HCT116 (cell line): ENCODE results near the gene CHST14. TPM values are rescaled to one million over a fixed set of nuclear protein-coding genes. Genes with fewer than 3 reads are reported as not detected.
A peak's percentile ranks its signal among the peaks of the same experiment; 100 is the strongest.

ENCODE experiments used
- ATAC-seq: fragments of 200-7000 bp; cut with Tn5 transposase; 2 replicates; pipeline ENCODE4 v1.9.1; 2020; ENCODE audit warnings: mild to moderate bottlenecking, moderate library complexity
- BruUV-seq: library from RNA; stranded (reverse); fragments of 400-500 nt; replicated peaks from 2 replicates; lab custom pipeline; 2021; lab: Mats Ljungman, UMichigan
- CTCF ChIA-PET: fragments of 300-600 bp; sonication (Branson Sonifier 250); formaldehyde crosslinking; loops from one replicate; lab custom pipeline; 2021; ENCODE audit warnings: antibody characterized with exemption; lab: Charles Lee
- POLR2A ChIA-PET: fragments of 300-600, 350-600 bp; sonication (Branson Sonifier 250); formaldehyde crosslinking; loops from one replicate; lab custom pipeline; 2021; ENCODE audit warnings: antibody characterized with exemption; lab: Charles Lee
- RAD21 ChIA-PET, 2 experiments: fragments of 300-600 bp; sonication (Branson Sonifier 250); formaldehyde crosslinking; loops; one replicate each; lab custom pipeline; 2023; ENCODE audit warnings: low total read pairs in 2 of 2; ENCODE audit not compliant: uncharacterized antibody in 2 of 2, unreplicated experiment in 2 of 2, low non-redundant PET in 1 of 2; lab: Charles Lee
- DNase-seq: peaks from one replicate; pipeline ENCODE4 v3.0.0-alpha.2; 2010; ENCODE audit warnings: low read depth, low spot score
- H2AFZ ChIP-seq: fragments of 200-600 bp; shearing (Covaris generic), sonication (generic); 2 replicates; pipeline ENCODE4 v1.6.1; 2017; ENCODE audit warnings: low read depth, mixed run types, mixed read lengths, antibody characterized with exemption, low read length; ENCODE audit not compliant: poor library complexity, severe bottlenecking
- H3K27ac ChIP-seq: 2 replicates; pipeline ENCODE4 v1.5.1; 2012; ENCODE audit warnings: low read depth, low read length
- H3K27me3 ChIP-seq: fragments of 200-600 bp; sonication (generic); 2 replicates; pipeline ENCODE4 v1.6.1; 2016; ENCODE audit warnings: mixed run types, low read length, mixed read lengths; ENCODE audit not compliant: insufficient read depth
- H3K36me3 ChIP-seq, 2 experiments: fragments of 200-500 bp in 1 of 2; fragments of 200-600 bp in 1 of 2; sonication (Bioruptor generic) in 1 of 2; sonication (generic) in 1 of 2; 2 replicates each; pipeline versions ENCODE4 v1.5.1 to v1.6.1; 2014 to 2016; ENCODE audit warnings: low read length in 2 of 2, inconsistent platforms in 1 of 2, mixed read lengths in 1 of 2, mixed run types in 1 of 2; ENCODE audit not compliant: insufficient read depth in 2 of 2, control insufficient read depth in 1 of 2
- H3K4me1 ChIP-seq, 2 experiments: fragments of 200-600 bp in 1 of 2; sonication (generic) in 1 of 2; 2 replicates each; pipeline versions ENCODE4 v1.5.1 to v1.6.1; 2012 to 2017; ENCODE audit warnings: low read length in 2 of 2, inconsistent platforms in 1 of 2, mild to moderate bottlenecking in 1 of 2, mixed read lengths in 1 of 2, mixed run types in 1 of 2, moderate library complexity in 1 of 2; ENCODE audit not compliant: insufficient read depth in 2 of 2, control insufficient read depth in 1 of 2
- H3K4me2 ChIP-seq: fragments of 200-600 bp; sonication (generic); 2 replicates; pipeline ENCODE4 v1.6.1; 2017; ENCODE audit warnings: mixed run types, low read length, mixed read lengths
- H3K4me3 ChIP-seq, 2 experiments: fragments of 200-600 bp in 1 of 2; sonication (generic) in 1 of 2; replicated peaks in 1 of 2; 2 replicates each; pipeline ENCODE4 v1.5.1; 2011 to 2016; ENCODE audit warnings: low read length in 2 of 2, control low read depth in 1 of 2, low read depth in 1 of 2, mild to moderate bottlenecking in 1 of 2, mixed read lengths in 1 of 2, mixed run types in 1 of 2
- H3K79me2 ChIP-seq: fragments of 200-600 bp; sonication (generic); 2 replicates; pipeline ENCODE4 v1.6.1; 2017; ENCODE audit warnings: mild to moderate bottlenecking, mixed run types, low read length, moderate library complexity, mixed read lengths; ENCODE audit not compliant: insufficient read depth
- H3K9ac ChIP-seq: fragments of 200-600 bp; sonication (generic); 2 replicates; pipeline ENCODE4 v1.6.1; 2016; ENCODE audit warnings: low read length, mixed read lengths
- H3K9me2 ChIP-seq: fragments of 200-600 bp; sonication (generic), shearing (Covaris generic); 2 replicates; pipeline ENCODE4 v1.6.1; 2017; ENCODE audit warnings: mixed run types, mild to moderate bottlenecking, moderate library complexity; ENCODE audit not compliant: insufficient read depth
- H3K9me3 ChIP-seq, 2 experiments: fragments of 200-500 bp in 1 of 2; fragments of 200-600 bp in 1 of 2; sonication (Bioruptor generic) in 1 of 2; sonication (generic) in 1 of 2; 2 replicates each; pipeline ENCODE4 v1.6.1; 2014 to 2017; ENCODE audit warnings: low read length in 2 of 2, mixed read lengths in 2 of 2, inconsistent platforms in 1 of 2, low read depth in 1 of 2, mild to moderate bottlenecking in 1 of 2, mixed run types in 1 of 2, moderate library complexity in 1 of 2; ENCODE audit not compliant: control insufficient read depth in 1 of 2, insufficient read depth in 1 of 2
- H4K20me1 ChIP-seq: fragments of 200-600 bp; sonication (generic), shearing (Covaris generic); 2 replicates; pipeline ENCODE4 v1.6.1; 2017; ENCODE audit warnings: mixed run types, mild to moderate bottlenecking, moderate library complexity; ENCODE audit not compliant: insufficient read depth
- ATF3 ChIP-seq: IDR thresholded peaks from 2 replicates; pipeline ENCODE4 v1.6.1; 2012
- CBX3 ChIP-seq: IDR thresholded peaks from 2 replicates; pipeline ENCODE4 v1.6.1; 2012; ENCODE audit warnings: low read depth
- CEBPB ChIP-seq: IDR thresholded peaks from 2 replicates; pipeline ENCODE4 v1.6.1; 2012; ENCODE audit warnings: low read depth
- CTCF ChIP-seq, 3 experiments: fragments of 200-600 bp in 1 of 3; sonication (generic) in 1 of 3; IDR thresholded peaks in 2 of 3; conservative IDR thresholded peaks in 1 of 3; 2 replicates each; pipeline ENCODE4 v1.5.1; 2012 to 2017; ENCODE audit warnings: low read depth in 2 of 3, low read length in 2 of 3, antibody characterized with exemption in 1 of 3, borderline replicate concordance in 1 of 3, control low read depth in 1 of 3, mild to moderate bottlenecking in 1 of 3, mixed read lengths in 1 of 3, mixed run types in 1 of 3, moderate library complexity in 1 of 3; ENCODE audit not compliant: insufficient read depth in 1 of 3
- ELF1 ChIP-seq: IDR thresholded peaks from 2 replicates; pipeline ENCODE4 v1.6.1; 2012; ENCODE audit warnings: low read depth, borderline replicate concordance
- EZH2 ChIP-seq: fragments of 200-600 bp; sonication (generic); IDR thresholded peaks from 2 replicates; pipeline ENCODE4 v1.6.1; 2017; ENCODE audit warnings: antibody characterized with exemption, mixed run types
- EZH2phosphoT487 ChIP-seq: fragments of 200-600 bp; IDR thresholded peaks from 2 replicates; pipeline ENCODE4 v1.6.1; 2018; ENCODE audit warnings: antibody characterized with exemption, borderline replicate concordance
- FOSL1 ChIP-seq: IDR thresholded peaks from 2 replicates; pipeline ENCODE4 v1.6.1; 2012; ENCODE audit warnings: low read depth
- JUND ChIP-seq: IDR thresholded peaks from 2 replicates; pipeline ENCODE4 v1.6.1; 2012
- POLR2AphosphoS5 ChIP-seq: IDR thresholded peaks from 2 replicates; pipeline ENCODE4 v1.6.1; 2011; ENCODE audit warnings: mild to moderate bottlenecking, low read depth, low read length, moderate library complexity
- RAD21 ChIP-seq: IDR thresholded peaks from 2 replicates; pipeline ENCODE4 v1.6.1; 2012; ENCODE audit warnings: low read depth, mild to moderate bottlenecking
- REST ChIP-seq: IDR thresholded peaks from 2 replicates; pipeline ENCODE4 v1.6.1; 2012; ENCODE audit warnings: low read depth
- SP1 ChIP-seq: IDR thresholded peaks from 2 replicates; pipeline ENCODE4 v1.6.1; 2012; ENCODE audit warnings: low read depth
- SRF ChIP-seq: IDR thresholded peaks from 2 replicates; pipeline ENCODE4 v1.6.1; 2012; ENCODE audit warnings: low read depth
- ZNF274 ChIP-seq: fragments of 200-500 bp; sonication (Bioruptor generic); IDR thresholded peaks from 2 replicates; pipeline ENCODE4 v1.6.1; 2014; ENCODE audit warnings: mild to moderate bottlenecking, low read depth, low read length, inconsistent platforms
- intact Hi-C: fragments of 100-400 bp; cut with micrococcal nuclease; formaldehyde crosslinking; loops from 2 replicates; pipeline ENCODE4 v1.10.0; 2022
- total RNA-seq: library from RNA; stranded (reverse); gene quantifications from one replicate; pipeline ENCODE4 v1.2.1, GENCODE V29; 2021; ENCODE audit not compliant: unreplicated experiment
- TF ChIP-seq, protein P1 (sequence below): IDR thresholded peaks from 2 replicates; pipeline ENCODE4 v1.6.1; 2012

The CHST14 gene
- total RNA-seq, 1 experiment from 2014 or later, result 12.7 TPM

DNA sequence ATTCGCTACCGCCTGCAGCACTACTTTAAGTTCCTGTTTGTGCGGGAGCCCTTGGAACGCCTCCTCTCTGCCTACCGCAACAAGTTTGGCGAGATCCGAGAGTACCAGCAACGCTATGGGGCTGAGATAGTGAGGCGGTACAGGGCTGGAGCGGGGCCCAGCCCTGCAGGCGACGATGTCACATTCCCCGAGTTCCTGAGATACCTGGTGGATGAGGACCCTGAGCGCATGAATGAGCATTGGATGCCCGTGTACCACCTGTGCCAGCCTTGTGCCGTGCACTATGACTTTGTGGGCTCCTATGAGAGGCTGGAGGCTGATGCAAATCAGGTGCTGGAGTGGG lies 995 bp downstream of the CHST14 start:
- ATAC-seq (peak; percentile 46), DNase-seq (no peak)
- POLR2A ChIA-PET, result no interaction called here
- peaks cover 14 to 22% of the 10 kb centered on the region in 2 experiments for H3K4me1 ChIP-seq
- H3K27me3 ChIP-seq, result no peaks in the 10 kb centered on the region
- H2AFZ ChIP-seq, result no peak overlapping the region
- RAD21 ChIA-PET, result no interaction called here
- 0 out of 4 replicates have a peak, but pooled peaks cover 0 to under 1% of the 10 kb centered on the region in 2 experiments for H3K36me3 ChIP-seq
- H3K4me2 ChIP-seq, result peak overlapping the region; percentile 100
- H3K27ac ChIP-seq, result peak overlapping the region; percentile 79
- CTCF ChIA-PET, result no interaction called here
- no peaks in the 10 kb centered on the region for H3K9me3 ChIP-seq
- H3K79me2 ChIP-seq, result peaks cover 3% of the 10 kb centered on the region; the same call in 1 of the 2 replicates
- intact Hi-C loops, result no loop called here
- BruUV-seq, result no TSS peak
- H4K20me1 ChIP-seq, result no peaks in the 10 kb centered on the region
- peak overlapping the region; percentile 80 for H3K9ac ChIP-seq
- peak overlapping the region; percentile 77 to 86 for H3K4me3 ChIP-seq
- H3K9me2 ChIP-seq, result no peaks in the 10 kb centered on the region
- TF ChIP-seq RAD21 (no peak), ATF3 (no peak), POLR2AphosphoS5 (no peak), REST (no peak), ELF1 (no peak), CEBPB (no peak), SP1 (no peak), CTCF (IDR thresholded peaks at IDR 0.05 in 2 of 3, conservative IDR thresholded peaks at IDR 0.05 in 1 of 3; ENCODE audit: borderline replicate concordance in 1 of 3, insufficient read depth in 1 of 3, low read depth in 2 of 3, low read length in 2 of 3) (no peak), FOSL1 (no peak), EZH2 (no peak), ZNF274 (no peak), CBX3 (no peak), SRF (no peak), JUND (no peak), EZH2phosphoT487 (no peak)
- TF ChIP-seq, protein P1, sequence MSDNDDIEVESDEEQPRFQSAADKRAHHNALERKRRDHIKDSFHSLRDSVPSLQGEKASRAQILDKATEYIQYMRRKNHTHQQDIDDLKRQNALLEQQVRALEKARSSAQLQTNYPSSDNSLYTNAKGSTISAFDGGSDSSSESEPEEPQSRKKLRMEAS, result no peak
